ENCODE measurements around the gene DENND1C.

Gene DENND1C

DNA sequence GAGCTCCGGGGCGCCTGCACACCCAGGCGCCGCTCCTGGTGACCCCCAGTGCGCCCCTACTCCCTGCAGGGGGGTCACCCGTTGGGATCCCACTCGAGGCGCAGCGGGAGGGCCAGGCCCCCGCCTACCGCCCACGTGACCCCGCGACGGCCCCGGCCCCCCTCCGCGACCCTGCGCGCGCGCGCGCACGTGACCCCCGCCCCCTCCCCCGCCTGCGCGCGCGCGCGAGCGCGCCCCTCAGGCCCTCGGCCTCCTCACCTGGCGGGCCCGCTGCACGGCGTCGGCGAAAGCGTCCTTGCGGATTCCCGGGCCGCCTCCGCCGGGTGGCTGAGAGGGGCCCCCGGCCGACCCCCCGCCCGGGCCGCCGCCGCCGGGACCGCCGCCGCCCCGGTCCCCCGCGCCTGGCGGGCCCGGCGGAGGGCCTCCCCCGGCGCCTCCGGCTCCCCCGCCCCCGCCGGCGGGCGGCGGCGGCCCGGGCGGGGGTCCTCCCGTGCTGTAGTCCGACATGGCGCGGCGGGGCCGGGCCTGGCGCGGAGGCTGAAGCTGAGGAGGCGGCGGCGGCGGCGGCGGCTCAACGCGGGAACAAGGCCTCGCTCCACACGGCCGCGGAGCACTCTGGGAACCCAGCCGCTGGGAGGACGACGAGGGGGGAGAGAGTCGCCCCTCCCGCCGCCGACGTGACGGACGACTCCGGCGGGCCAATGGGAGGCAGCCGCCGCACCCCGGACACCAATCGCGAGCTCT is 57.2 kb downstream of the DENND1C start, which contains the start of gene KHSRP:
TSS of gene KHSRP (minus strand) at position 617 of the 744 bp plus-strand sequence. CDS start at position 507, 110 bp downstream.
- DNase-seq (ENCODE audit: low spot score), result no peak

DNA sequence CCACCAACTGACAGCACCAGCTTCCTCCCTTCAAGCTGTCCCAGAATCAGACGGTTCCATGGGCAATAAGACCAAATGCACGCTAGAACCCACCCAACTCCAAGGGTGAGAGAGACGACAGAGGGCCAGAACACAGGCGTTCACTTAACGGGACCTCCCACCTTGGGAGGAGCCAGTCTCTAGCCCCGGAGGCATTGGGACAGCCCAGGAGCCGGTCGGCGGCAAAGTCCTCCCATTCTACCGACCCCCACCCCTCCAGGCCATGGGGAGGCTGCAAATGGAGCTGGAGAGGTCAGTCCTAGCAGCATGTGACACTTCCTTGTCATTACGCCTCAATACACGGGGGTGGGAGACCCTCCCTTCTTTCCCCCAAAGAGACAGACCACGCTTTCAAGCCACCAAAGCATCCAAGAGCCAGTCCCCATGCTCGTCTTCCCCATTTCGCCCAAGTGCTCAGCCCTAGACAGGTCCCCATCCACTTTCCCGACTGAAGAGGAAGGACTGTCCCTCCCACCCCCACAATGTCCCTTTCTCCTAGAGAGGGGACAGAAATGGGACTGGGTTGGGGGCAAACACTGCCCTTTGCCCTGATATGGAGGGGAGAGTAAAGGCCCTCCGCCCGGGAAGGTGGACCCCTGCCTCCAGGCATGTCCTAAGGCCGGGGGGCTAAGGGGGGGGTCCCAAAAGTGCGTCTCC is 57.9 kb downstream of the DENND1C start:
- peak; percentile 83 for DNase-seq (ENCODE audit: low spot score)

DNA sequence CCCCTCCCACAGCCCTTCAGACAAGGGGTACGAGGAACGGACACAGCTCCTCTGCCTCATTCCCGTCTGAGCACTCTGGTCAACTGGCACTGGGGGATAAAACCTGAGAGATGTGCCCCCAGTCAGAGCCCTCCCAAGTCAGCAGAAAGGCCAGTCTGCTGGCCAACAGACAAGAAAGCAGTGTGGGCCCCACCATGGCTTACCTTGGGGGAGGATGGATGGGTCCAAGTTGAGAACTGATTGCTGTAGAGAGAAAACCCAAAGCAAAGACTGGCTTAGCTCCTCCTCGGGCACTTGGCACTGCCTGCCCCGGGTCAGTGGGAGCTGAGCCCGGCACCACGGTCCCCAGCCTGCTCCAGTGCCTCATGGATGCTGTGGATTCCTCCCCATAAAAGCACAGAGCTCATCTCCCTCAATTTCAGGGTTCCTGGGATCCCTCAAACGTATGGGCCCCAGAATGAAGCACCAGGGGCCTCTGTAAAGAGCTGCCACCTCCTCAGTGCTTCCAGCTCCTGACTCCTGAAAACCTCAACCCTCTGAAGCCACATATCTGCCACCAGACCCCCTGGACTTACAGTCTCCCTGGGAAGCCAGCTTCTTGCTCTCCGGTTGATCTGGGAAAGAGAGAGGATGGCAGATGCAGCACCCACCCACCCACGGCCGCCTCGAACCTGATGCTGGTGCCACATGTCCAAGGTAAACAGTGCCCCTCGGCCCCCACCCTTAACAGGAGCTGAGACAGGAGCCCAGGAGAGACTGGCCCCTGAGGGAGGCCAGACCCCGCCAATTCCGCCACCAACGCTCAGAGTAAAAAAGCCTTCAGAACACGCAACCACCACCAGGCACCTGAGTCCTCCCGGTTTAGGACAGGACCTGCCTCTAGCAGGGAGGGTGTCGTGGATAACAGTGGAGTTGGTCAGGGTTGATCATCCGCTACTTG is 60.2 kb downstream of the DENND1C start:
- no peak for DNase-seq (ENCODE audit: low spot score)

DNA sequence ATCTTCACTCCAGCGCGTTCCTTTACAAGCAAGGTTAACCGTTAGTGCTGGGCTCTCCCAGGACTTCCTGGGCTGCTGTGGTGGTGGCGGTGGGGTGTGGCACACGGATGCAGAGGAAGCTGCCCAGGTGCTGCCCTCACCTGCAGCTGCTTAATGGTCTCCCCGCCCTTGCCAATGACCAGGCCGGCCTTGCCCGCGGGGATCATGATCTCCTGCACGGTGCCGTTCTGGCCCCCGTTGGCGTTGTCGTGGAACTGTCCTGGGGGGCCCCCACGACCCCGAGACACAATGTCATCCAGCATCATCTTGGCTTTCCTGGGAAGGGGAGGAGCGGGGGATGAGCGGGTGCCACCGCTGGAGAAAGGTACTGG is 63.0 kb downstream of the DENND1C start:
- no peak for DNase-seq (ENCODE audit: low spot score)

DNA sequence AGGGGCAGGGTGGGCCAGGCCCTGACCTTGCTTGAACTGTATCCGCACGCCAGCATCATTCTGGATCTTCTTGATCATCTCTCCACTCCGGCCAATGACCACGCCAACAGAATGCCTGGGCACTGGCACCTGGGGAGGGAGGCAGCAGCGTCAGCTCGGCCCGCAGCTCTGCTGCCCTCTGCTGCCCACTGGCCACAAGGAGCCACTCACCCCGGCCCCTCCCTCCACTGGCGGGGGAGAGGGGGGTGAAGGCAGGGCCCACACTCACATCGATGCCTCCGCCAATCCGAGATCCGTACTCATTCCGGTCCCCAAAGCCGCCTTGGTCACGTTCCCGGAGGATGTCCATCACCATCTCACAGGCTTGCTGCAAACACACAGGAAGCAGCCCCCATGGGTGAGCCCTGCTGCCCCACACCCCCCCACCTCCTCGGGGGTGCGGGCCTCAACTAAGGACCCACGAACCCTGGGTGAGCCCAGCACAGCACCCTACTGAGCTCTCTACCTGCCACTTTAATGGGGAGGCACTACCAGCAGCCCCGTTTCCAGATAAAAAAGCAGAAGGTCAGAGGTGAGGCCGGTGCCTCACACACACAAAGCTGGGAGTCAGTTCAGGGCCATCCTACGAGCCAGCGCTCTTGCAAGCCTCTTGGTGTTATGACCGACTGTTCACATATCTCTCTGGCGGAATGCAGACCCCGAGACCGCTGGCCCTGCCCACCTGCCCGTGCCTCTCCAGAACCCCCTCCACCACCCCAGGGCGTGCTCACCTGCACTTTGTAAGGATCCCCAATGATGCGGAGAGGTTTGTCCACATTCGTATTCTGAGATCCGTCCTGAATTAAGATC is 63.6 kb downstream of the DENND1C start:
- peak; percentile 72 for DNase-seq (ENCODE audit: low spot score)
